Fibroblast of pulmonary artery (primary cell): ENCODE data around the gene MAPKAPK2.

Experiments
- DNase-seq: peaks from one replicate; pipeline ENCODE4 v3.0.0-alpha.2; 2010; ENCODE audit warnings: low read depth
- H3K4me3 ChIP-seq: replicated peaks from 2 replicates; pipeline ENCODE4 v1.5.1; 2011; ENCODE audit warnings: low read depth, mild to moderate bottlenecking, control low read depth, low read length, moderate library complexity
- CTCF ChIP-seq: IDR thresholded peaks from 2 replicates; pipeline ENCODE4 v1.5.1; 2011; ENCODE audit warnings: mild to moderate bottlenecking, control low read depth, low read length, inconsistent platforms; ENCODE audit errors: missing control alignments

The MAPKAPK2 gene

GRCh38 chr1:206674745-206675175 is 9.9 kb upstream of the MAPKAPK2 start:
- no peak overlapping the region for H3K4me3 ChIP-seq
- no peak for TF ChIP-seq CTCF
- peak; percentile 99 for DNase-seq

- no peak for TF ChIP-seq CTCF
- no peak for DNase-seq
- no peak overlapping the region for H3K4me3 ChIP-seq
These were observed 8.2 kb upstream of the MAPKAPK2 start for GRCh38 chr1:206676499-206676898.

GRCh38 chr1:206678490-206678889 is 6.2 kb upstream of the MAPKAPK2 start:
- DNase-seq: no peak
- TF ChIP-seq CTCF: no peak
- H3K4me3 ChIP-seq: no peak overlapping the region

GRCh38 chr1:206679738-206680211 is 4.9 kb upstream of the MAPKAPK2 start:
- H3K4me3 ChIP-seq: no peak overlapping the region
- no peak for TF ChIP-seq CTCF
- DNase-seq: no peak

GRCh38 chr1:206680279-206680678 is 4.4 kb upstream of the MAPKAPK2 start:
- no peak overlapping the region for H3K4me3 ChIP-seq
- no peak for DNase-seq
- TF ChIP-seq CTCF: no peak

- TF ChIP-seq CTCF: no peak
- no peak for DNase-seq
- no peak overlapping the region for H3K4me3 ChIP-seq
These were observed 3.3 kb upstream of the MAPKAPK2 start for GRCh38 chr1:206681359-206681758.

- no peak for TF ChIP-seq CTCF
- no peak for DNase-seq
- H3K4me3 ChIP-seq: no peak overlapping the region
These were observed 2.6 kb upstream of the MAPKAPK2 start for GRCh38 chr1:206682111-206682510.
